T-helper 2 cell treated with Interferon-gamma antibody and Interleukin-4, amounts not matched to agents 100 ng/mL and 5 ng/mL, for 36 hours (primary cell): ENCODE results near the gene CEBPG. TPM values are rescaled to one million over a fixed set of nuclear protein-coding genes. Genes with fewer than 3 reads are reported as not detected.

ENCODE experiments used
- intact Hi-C: fragments of 100-400 bp; cut with micrococcal nuclease; formaldehyde crosslinking; loops from one replicate; pipeline ENCODE4 v1.15.1; 2023
- total RNA-seq: library from RNA; stranded (reverse); gene quantifications from 2 replicates; pipeline ENCODE4 v1.2.3, GENCODE V29; 2022

The CEBPG gene
- total RNA-seq, 1 donor from 2014 or later = 22.0 TPM

DNA sequence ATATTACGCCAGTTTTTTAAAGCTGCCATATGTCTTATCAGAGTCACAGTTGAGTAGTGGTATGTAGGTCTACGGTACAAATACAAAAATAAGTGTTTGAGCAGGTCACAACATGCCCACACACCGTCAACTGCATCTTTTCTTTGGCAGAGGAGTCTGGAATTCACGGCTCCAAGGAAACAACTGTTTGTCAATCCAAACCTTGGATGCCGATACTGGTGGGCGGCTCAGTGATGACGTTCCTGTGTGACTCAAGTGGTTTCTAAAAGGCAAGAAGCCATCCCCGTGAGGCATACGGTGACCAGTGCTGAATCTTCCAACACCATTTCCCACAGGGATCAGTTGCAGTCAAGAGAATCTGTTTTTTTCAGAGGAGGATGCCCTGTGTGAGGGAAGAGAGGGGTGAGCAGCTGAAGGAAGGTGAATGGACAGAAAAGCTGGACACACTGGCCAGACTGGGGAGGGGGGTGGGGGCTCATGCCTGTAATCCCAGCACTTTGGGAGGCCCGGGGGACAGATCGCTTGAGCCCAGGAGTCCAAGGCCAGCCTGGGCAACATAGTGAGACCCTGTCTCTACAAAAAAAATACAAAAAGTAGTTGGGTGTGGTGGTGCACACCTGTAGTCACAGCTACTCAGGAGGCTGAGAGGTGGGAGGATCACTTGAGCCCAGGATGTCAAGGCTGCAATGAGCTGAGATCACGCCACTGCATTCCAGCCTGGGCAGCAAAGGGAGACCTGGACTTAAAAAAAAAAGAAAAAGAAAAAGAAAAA is 22.8 kb upstream of the CEBPG start:
- intact Hi-C loops = no loop called here

DNA sequence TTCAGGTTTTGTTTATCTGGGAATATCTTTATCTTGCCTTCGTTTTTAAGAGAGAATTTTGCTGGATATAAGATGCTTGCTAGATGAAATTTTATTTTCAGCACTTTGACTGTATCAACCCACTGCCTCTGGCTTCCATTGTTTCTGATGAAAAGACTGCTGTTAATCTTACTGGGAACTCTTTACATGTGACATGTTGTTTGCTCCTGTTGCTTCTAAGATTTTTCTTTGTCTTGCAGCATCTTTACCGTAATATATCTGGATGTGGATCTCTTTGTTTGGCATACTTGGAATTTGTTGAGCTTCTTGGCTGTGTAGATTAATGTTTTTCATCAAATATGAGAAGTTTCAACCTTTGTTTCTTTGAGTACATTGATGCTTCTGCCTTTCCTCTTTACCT is 18.0 kb upstream of the CEBPG start:
- intact Hi-C loops = no loop called here

DNA sequence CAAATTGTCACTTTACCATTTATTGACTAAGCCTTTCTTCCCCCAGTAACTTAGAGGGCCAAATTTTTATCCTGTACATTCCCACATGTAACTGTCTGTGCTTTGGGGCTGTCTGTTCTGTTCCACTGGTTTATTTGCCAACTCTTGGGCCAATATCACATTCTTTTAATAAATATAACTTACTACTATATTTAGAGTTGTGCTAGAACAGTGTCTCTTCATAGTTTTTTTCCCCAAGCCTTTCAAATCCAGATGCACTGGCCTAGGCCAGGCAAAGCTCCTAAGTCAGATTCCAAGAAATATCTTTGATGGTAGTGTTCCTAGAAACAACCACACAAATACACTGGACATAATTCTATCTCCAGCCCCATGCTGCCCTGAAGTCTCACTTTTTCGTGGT is 16.0 kb upstream of the CEBPG start:
- intact Hi-C loops = no loop called here

DNA sequence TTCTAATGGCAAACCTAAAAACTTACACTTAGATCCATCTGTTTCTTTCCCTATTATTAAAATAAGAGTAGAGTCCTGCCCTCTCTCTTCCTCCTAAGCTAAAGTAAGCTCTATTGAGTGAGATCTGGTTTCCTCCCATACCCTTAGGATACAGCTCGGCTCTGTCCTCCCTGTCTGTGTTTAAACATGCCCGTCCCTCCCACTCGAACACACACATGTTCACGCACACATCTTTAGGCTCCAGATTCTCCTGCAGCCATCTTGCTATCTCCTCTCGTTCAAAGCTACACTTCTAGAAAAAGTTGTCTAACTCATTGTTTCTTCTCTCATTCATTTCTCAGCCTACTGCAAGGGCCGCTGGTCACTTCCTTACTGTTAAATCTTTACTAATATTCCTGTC is 15.1 kb upstream of the CEBPG start:
- intact Hi-C loops = no loop called here

DNA sequence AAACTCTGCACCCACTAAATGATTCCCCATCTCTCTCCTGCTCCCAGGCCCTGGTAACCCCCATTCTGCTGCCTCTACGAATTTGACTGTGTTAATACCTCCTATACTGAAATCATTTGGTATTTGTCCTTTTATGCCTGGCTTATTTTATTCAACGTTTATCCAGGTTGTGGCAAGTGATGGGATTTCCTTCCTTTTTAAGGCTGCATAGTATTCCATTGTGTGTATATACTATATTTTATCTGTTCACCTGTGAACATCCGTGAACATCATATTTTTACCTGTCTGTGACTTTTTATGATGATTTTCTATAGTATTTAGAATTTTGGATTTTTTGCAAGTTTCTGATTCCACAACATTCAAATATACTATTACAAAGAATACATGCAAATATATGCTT is 13.9 kb upstream of the CEBPG start:
- intact Hi-C loops = no loop called here

DNA sequence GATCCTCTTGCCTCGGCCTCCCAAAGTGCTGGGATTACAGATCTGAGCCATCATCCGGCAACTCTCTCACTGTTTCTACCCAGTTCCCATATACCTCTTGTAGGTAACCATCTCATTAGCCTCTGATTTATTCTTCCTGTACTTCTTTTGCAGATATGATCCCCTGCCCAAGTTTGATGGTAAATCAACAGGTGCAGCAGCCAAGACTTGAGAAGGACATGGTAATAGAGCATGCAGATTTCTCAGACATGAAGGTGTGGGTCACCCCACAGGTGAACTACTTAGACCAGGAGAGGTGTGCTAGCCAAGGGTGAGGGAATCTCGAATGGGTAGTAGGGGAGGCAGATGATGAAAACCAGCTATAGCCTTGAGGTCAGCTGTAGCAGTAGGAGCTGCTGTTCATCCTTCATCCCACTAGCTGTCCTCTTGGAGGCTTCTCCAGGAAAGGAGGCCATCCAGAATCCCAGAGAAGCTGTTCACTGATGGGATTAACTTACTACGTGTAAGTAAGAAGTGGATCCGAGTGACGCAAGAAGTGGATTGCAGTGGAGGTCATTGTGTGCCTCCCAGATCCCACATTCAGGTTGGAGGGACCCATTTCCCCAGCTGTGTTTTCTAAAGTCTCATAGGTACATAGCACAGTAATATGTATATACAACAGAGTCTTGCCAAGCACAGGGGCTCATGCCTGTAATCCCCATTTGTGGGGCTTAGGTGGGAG is 10.8 kb upstream of the CEBPG start:
- intact Hi-C loops = no loop called here

DNA sequence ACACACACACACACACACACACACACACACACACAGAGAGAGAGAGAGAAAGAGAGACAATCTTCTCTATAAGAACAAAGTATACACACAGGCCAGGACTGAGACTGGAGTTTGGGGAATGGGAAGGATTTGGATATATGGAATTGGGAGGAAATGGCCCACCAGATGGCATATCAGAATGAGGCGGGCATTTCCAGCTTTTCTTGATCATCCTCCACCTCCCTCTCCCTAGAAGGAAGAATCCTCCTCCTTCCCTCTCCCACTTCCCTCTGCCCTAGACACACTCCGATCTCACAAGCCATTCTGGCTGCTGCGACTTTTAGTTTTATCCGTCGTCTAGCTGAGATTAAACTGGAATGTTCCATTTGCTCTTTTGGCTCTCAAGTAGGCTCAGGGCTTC is 10.0 kb upstream of the CEBPG start:
- intact Hi-C loops = no loop called here

DNA sequence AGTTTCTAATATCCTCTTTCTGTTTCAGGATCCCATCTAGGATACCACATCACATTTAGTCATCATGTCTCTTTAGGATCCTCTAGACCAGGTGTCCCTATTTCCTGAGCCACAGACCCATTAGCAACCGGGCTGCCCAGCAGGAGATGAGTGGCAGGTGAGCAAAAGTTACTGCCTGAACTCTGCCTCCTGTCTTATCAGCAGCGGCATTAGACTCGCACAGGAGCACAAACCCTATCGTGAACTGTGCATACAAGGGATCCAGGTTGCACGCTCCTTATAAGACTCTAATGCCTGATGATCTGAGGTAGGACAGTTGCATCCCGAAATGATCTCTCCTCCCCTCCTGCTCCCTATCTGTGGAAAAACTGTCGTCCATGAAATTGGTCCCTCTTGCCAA is 7.8 kb upstream of the CEBPG start:
- intact Hi-C loops = no loop called here

DNA sequence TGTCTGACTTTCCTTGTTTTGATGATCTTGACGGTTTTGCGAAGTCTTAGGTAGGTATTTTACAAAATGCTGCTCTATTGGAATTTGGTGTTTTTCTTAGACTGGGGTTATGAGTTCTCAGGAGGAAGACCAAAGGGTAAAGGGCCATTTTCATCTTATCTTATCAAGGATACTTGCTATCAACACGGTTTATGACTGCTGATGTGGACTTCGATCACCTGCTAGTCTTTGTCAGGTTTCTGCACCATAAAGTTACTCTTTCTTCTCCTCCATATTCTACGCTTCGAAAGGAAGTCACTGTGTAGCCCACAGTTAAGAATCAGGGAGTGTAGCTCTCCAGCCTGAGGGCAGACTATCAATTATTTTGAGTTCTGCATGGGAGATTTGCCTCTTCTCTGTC is 7.4 kb upstream of the CEBPG start:
- intact Hi-C loops = no loop called here

DNA sequence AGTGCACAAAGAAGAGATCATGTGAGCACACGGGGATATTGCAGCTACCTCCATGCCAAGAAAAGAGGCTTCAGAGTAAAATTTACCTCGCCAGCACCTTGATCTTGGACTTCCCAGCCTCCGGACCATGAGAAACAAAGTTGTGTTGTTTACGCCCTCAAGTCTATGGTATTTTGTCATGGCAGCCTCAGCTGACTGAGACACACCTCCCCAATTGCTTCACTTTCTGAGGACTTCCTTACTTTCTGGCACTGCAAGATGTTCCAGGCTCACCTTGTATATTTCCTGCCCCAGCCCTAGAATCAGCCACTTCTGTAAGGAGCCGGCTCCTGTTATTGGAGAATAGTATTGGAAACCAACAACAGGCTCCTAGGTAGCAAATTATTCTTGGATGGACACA is 6.6 kb upstream of the CEBPG start:
- intact Hi-C loops = no loop called here

DNA sequence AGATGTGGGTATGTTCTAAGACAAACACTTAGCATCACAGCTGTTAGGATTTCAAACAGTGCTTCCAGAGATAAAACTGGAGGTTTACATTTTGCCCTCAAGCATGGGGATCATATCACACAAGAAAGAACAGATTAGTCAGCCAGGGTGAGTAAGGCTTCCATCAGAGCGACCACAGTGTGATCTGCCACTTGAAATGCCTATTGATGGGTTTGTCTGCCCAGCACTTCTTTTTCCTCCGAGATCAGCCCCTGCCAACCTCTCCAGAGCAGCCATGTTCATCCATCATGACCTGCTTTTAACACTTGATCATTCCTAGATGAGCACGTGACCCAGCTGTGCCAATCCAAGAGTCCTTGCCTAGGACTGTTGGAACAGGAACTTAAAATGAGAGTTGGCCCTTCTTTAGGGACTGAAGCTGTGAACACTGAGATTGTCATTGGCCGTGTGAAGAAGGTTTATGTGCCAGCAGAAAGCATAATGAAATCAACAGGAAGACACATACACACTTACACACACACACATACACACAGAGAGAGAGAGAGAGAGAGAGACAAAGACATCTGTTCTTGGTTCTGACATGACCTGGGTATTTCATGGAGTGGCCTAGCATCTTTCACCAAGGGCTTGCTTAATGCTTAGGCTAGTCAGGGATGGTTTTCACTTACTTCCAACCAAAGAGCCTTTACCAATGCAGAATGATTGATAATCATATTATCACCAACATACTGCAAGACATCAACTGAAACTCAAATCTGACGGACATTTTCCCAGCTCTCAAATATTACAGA is 5.2 kb upstream of the CEBPG start:
- intact Hi-C loops = no loop called here

DNA sequence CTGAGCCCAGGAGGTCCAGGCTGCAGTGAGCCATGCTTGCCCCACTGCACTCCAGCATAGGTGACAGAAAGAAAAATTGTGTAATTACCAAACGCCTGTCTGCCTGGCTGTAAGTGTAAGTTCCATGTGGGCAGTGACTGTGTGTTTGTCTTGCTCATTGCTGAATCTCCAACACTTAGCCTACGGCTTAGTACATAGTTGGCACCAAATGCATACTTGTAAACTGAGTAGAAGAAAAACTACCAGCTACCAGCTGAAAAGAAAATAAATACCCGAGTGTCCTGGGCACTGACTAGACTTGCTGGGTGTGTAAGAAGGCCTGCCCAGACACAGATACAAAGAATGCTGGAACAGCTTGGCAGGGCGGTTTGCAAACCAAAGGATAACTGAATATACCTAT is 2.7 kb upstream of the CEBPG start:
- intact Hi-C loops = loop anchor here (5.0 to 10.0 kb wide), 3 partner anchors 66 to 788 kb away; partner anchors contain the start of genes CEBPA, CEP89, FAAP24 and PDCD5

DNA sequence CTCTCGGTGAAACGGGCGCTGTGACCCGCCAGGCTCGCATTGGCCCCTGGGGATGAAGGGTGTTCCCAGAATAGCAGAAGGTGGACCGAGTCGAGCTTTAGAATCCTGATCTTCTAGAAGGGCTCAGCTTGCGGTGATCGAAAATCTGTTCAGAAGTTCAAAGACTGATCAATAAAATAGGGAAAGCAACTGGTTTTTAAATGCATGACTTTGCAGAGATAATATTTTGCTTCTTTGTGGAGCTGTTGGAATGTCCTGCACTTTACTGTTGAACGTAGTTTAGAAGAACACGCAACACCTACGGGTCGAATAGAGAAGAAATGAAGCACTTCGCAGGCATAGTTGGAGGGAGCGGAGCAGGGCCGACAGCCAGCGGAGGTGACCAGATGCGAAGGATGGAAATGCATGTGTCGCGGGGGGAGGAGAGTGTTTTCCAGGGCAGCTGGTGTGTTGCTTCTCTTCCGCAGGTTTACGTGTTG is 766 bp downstream of the CEBPG start:
- intact Hi-C loops = loop anchor here (5.0 to 10.0 kb wide), 3 partner anchors 69 to 792 kb away; partner anchors contain the start of genes CEBPA, CEP89, FAAP24 and PDCD5

DNA sequence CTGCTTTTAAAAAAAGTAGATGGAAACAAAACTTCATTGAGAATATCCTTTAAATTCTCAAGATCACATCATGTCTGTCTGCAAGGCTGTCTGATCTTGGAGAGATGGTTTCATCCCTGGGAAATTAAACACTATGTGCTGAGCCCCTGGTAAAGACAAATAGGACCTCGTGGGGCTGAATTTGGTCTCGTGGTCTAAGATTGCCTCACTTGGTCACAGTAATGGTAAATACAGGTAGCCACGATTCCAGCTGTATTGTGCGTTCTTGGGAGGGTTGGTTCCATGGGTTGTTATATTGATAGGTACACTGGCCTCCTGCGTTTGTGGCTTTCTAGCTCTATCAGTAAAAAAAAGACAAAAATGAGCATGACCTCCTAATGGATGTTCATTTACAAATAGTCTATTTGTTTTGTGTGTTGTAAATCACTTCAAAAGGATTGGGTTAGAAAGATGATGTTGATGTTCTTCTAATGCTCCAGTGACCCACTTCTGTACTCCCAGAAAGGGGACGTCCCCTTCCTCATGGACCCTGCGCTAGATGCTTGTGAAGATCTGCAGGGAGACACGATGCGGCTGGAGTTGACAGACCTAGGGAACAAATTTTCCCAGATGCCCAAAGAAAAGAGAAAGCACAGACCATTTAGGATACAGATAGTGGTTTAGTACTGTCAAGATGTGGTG is 1.8 kb downstream of the CEBPG start:
- intact Hi-C loops = loop anchor here (10.0 kb wide), 1 partner anchor 70 kb away; the partner anchor contains the start of gene CEBPA

DNA sequence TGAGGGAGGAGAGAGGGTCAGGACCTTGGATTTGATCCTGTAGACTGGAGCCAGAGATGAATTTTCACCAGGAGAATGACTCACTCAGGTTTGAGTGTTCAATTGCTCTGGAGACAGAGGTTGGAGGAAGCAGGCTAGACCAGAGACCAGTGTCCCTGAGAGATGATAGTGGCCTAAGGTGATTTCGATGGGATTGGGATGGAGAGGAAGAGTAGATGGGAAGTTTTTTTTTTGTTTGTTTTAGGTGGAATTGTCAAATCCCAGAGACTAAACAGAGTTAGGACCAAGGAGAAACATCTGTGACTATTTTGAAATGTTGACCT is 2.3 kb downstream of the CEBPG start:
- intact Hi-C loops = loop anchor here (10.0 kb wide), 1 partner anchor 71 kb away; the partner anchor contains the start of gene CEBPA

DNA sequence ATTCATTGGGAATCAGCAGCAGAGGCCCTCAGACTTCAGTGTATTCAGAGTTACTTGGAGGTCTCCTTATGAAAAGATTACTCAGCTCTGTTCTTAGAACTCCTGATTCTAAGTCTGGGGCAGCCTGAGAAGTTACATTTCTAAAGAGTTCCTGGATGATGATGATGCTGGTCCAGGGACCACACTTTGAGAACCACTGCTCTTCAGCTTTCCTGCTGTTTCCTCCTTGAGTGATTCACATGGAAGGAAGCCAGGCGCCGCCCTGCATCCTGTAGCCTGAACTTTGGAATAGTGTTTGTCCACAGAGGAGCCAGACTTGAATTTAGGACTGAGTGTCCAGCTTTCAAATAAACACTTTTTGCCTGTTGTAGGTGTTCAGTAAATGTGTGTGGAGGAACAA is 2.9 kb downstream of the CEBPG start:
- intact Hi-C loops = loop anchor here (10.0 kb wide), 1 partner anchor 72 kb away; the partner anchor contains the start of gene CEBPA

DNA sequence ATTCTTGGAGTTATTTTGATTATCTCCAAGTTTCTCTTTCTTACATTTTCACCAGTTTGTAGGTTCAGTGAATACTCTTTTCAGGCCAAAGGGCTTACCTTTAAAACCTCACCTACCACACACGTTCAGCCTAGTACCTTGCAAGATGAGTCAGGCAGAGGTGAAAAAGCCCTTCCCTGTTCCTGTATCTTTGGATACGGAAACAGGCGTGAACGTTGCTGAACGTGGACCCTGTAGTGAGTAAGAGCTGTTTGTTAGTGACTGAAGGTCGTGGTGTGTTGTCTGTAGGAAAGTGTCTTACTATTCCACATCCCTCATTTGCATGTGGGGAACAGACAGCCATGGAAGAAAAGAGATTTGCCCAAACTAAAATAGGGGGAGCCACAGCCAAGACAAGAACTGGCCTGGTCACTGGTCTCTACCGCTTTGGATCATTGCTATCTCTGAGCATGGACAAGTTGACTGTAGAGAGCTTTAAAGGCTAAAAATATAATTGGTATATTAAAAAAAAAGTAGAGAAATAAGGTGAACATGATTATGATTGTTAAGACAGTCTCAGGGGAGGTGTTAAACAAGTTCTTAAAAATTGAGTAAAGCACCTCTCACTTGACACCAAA is 3.5 kb downstream of the CEBPG start:
- intact Hi-C loops = loop anchor here (10.0 kb wide), 1 partner anchor 72 kb away; the partner anchor contains the start of gene CEBPA

DNA sequence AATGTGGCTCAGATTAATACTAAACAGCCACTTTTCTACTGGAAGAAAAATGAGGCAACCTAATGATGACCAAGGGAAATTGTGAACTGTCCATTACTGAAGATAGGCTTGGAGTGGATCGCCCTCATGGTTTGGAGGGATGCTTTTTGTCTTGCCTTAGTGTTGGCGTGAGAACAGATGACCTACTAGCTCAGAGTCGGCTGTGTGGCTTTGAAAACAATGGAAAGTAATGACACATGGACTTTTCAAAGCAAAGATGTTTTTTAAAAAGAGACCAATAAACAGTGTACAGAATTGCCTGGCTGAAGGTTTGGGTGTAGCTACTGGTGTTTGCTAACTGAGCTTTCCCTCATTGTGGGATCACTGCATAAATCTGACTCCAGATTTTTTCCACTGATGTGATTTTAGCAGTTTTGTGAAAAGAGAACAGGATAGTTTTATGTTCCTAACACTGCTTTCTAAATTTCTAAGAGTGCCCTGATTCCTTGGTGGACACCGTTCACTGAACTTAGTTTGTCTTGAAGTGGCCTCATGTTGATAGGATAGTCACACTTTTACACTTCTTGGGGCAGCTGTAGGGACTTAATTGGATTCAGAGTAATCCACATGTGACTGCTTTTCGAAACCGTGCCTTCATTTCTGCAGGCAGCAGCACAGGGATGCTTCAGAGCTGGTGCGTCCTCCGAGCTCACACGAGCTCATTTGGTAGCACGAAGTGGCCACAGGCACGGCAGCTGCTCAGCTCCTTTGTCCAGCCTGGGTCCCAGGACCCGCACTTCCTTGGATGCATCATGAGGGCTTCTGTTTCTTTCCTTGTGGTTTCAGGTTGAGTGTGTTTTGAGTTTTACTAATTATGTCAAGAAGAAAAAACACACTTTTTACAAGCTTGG is 4.3 kb downstream of the CEBPG start:
- intact Hi-C loops = loop anchor here (10.0 kb wide), 1 partner anchor 73 kb away; the partner anchor contains the start of gene CEBPA

DNA sequence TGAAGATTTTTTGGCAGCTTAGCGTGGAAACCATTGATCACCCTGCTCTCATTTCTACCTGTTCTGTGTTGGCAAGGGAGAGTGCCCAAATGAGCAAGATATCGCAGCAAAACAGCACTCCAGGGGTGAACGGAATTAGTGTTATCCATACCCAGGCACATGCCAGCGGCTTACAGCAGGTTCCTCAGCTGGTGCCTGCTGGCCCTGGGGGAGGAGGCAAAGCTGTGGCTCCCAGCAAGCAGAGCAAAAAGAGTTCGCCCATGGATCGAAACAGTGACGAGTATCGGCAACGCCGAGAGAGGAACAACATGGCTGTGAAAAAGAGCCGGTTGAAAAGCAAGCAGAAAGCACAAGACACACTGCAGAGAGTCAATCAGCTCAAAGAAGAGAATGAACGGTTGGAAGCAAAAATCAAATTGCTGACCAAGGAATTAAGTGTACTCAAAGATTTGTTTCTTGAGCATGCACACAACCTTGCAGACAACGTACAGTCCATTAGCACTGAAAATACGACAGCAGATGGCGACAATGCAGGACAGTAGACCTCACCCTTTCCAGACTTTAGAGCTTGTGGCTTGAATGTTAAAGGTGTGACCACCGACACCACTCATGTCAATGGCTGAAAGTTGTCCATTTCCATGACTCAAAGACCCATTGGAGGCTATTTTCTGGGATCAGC is 5.8 kb downstream of the CEBPG start:
- intact Hi-C loops = loop anchor here (10.0 kb wide), 1 partner anchor 74 kb away; the partner anchor contains the start of gene CEBPA
